ENCODE measurements around the gene SYK. TPM values are rescaled to one million over a fixed set of nuclear protein-coding genes. Genes with fewer than 3 reads are reported as not detected.
A peak's percentile ranks its signal among the peaks of the same experiment; 100 is the strongest.

SYK gene
- polyA plus RNA-seq, 3 donors = 51.1 to 186 (median 177) TPM

DNA sequence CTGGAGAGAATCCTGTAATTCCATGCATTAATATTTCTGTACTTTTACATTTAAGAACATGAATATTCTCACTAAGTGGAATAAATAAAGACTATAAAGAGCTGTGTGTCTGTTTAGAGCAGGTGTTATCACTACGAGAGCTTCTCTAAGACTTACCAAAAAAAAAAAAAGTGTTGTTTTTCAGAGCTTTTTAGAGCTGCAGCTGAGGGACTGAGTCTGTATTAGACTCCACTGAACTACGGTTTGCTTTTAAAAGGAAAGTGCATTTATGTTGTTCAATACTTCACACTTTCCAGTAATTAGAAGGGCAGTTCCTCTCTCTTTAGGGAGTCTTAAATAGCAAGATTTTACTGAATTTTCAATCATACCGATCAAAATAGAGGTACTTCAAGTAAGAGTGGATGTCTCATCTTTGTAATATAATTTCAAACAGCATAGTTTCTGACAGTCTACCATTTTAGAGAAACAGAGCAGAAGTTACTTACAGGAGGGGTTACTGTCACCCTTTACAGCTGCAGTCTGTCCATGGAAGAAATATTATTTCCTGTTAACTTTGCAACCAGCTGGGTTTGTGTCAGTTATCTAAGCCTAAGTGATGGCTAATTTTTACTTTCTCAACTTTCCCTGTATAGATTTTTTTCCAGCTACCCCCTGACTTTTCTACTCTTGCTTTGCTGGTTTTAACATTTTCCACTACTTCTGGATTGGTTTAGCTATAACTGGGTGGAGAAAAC lies 2.4 kb downstream of the SYK start:
- peaks cover 0 to 12% of the 10 kb centered on the region in 2 donors for H3K36me3 ChIP-seq (replicated peaks in 1 of 2; ENCODE audit: control insufficient read depth in 1 of 2, insufficient read depth in 2 of 2, low read length in 2 of 2)
- no peaks in the 10 kb centered on the region for H3K27me3 ChIP-seq (ENCODE audit: control insufficient read depth in 2 of 2, insufficient read depth in 2 of 2, low read length in 2 of 2)
- WGBS (ENCODE audit: insufficient coverage) = no CpG with 5 or more reads among the region's 3 CpGs
- H3K4me1 Mint-ChIP-seq = peaks cover 77% of the 10 kb centered on the region
- H3K79me2 ChIP-seq (ENCODE audit: insufficient read depth, low read length) = peaks cover 91% of the 10 kb centered on the region
- H3K4me1 ChIP-seq (ENCODE audit: control insufficient read depth in 1 of 2, insufficient read depth in 2 of 2, low read length in 2 of 2) = peaks cover 76 to 88% of the 10 kb centered on the region in 2 donors
- H4K20me1 ChIP-seq (ENCODE audit: insufficient read depth, low read length) = peaks cover 56% of the 10 kb centered on the region
- no peaks in the 10 kb centered on the region for H3K9me3 ChIP-seq (replicated peaks in 1 of 2; ENCODE audit: control insufficient read depth in 1 of 2, insufficient read depth in 1 of 2, low read length in 2 of 2)
- intact Hi-C loops (cut with micrococcal nuclease) = loop anchor here in 1 of 2 donors (5.0 to 10.0 kb wide), 2 partner anchors 33 to 621 kb away; partner anchors contain the start of gene NFIL3
- peak overlapping the region; percentile 41 for H3K9ac ChIP-seq (ENCODE audit: insufficient read depth, low read length, poor library complexity, severe bottlenecking)
- peak overlapping the region; percentile 77 for H3K4me2 ChIP-seq (replicated peaks; ENCODE audit: extremely low read depth, low read length, poor library complexity, severe bottlenecking)
- TF ChIP-seq, protein P1, sequence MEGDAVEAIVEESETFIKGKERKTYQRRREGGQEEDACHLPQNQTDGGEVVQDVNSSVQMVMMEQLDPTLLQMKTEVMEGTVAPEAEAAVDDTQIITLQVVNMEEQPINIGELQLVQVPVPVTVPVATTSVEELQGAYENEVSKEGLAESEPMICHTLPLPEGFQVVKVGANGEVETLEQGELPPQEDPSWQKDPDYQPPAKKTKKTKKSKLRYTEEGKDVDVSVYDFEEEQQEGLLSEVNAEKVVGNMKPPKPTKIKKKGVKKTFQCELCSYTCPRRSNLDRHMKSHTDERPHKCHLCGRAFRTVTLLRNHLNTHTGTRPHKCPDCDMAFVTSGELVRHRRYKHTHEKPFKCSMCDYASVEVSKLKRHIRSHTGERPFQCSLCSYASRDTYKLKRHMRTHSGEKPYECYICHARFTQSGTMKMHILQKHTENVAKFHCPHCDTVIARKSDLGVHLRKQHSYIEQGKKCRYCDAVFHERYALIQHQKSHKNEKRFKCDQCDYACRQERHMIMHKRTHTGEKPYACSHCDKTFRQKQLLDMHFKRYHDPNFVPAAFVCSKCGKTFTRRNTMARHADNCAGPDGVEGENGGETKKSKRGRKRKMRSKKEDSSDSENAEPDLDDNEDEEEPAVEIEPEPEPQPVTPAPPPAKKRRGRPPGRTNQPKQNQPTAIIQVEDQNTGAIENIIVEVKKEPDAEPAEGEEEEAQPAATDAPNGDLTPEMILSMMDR (IDR thresholded peaks at IDR 0.05) = no peak
- H3K4me3 ChIP-seq (replicated peaks in 1 of 3; ENCODE audit: low read depth in 2 of 3, low read length in 3 of 3) = peak overlapping the region; percentile 78 to 98 (median 97)
- H2AFZ ChIP-seq (ENCODE audit: insufficient read depth, low read depth, low read length, poor library complexity, severe bottlenecking) = no peak overlapping the region
- peaks cover 0 to 3% (median 2%) of the 10 kb centered on the region in 3 donors for H3K27me3 Mint-ChIP-seq (ENCODE audit: low read depth in 3 of 3)
- H3K27ac Mint-ChIP-seq = peak overlapping the region; percentile 50 to 97 (median 92)
- H3K9me3 Mint-ChIP-seq = peaks cover 0 to 5% (median 0%) of the 10 kb centered on the region in 7 donors
- H3K27ac ChIP-seq (ENCODE audit: low read depth in 1 of 2, low read length in 2 of 2) = peak overlapping the region in 1 of 2 donors; percentile 99
- DNase-seq = peak in 1 of 3 donors; percentile 27
- peak overlapping the region; percentile 93 for H3K4me3 Mint-ChIP-seq
- peaks cover 29 to 32% of the 10 kb centered on the region in 2 donors for H3K36me3 Mint-ChIP-seq

DNA sequence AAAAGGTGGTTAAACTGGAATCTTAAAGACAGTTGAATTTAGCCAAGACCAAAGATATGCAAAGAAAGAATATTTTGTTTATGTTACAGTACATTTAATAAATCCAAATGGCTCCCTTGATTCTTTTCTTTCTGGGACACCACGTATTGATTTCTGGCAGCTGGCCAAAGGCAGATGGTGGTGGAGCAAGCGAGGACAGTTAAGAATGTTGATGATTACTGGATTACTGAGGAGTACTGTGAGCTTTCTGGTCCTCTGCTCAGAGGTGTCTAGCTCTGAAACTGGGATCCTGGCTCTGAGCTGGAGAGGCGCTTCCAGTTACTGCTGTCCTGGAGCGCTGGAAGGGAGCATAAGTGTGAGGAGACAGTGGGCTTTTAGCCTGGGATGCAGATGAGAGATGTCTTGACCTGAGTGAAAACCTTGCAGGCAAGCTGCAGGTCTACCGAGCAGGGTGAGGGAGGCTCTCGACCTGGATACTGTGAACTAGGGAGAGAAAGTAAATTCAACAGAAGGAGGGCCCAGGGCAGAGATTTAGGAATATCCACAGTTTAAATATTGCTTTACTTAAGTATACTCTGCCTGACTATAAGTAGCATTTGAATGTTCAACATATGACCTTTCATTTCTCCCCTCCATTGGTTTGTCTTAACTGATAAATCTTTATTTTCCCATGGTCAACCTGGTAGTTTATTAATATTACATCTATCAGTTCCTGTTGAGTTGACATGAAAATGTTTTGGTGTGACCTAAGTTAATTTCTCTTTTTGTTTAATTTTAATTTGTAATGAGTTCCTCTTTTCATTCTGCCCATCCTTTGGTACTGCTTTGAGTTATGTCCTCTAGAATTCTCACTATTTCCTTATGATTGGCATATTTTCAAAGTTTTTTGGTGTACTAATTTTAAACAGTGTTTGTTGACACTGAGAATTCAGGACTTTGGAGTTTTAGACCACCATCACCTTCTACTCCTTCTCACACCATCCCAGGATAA lies 3.7 kb downstream of the SYK start:
- Histone ChIP-seq H3K4me1 (ENCODE audit: control insufficient read depth in 1 of 2, insufficient read depth in 2 of 2, low read length in 2 of 2) (peaks cover 76 to 88% of the 10 kb centered on the region in 2 donors), H3K27ac (ENCODE audit: low read depth in 1 of 2, low read length in 2 of 2) (peak overlapping the region; percentile 64 to 99), H3K79me2 (ENCODE audit: insufficient read depth, low read length) (peaks cover 100% of the 10 kb centered on the region), H3K4me2 (replicated peaks; ENCODE audit: extremely low read depth, low read length, poor library complexity, severe bottlenecking) (peak overlapping the region; percentile 77), H3K4me3 (replicated peaks in 1 of 3; ENCODE audit: low read depth in 2 of 3, low read length in 3 of 3) (peak overlapping the region; percentile 13 to 97 (median 23)), H3K36me3 (replicated peaks in 1 of 2; ENCODE audit: control insufficient read depth in 1 of 2, insufficient read depth in 2 of 2, low read length in 2 of 2) (peaks cover 9 to 24% of the 10 kb centered on the region in 2 donors), H3K9me3 (replicated peaks in 1 of 2; ENCODE audit: control insufficient read depth in 1 of 2, insufficient read depth in 1 of 2, low read length in 2 of 2) (no peaks in the 10 kb centered on the region), H3K9ac (ENCODE audit: insufficient read depth, low read length, poor library complexity, severe bottlenecking) (peak overlapping the region; percentile 5), H4K20me1 (ENCODE audit: insufficient read depth, low read length) (peaks cover 69% of the 10 kb centered on the region), H3K27me3 (ENCODE audit: control insufficient read depth in 2 of 2, insufficient read depth in 2 of 2, low read length in 2 of 2) (no peaks in the 10 kb centered on the region), H2AFZ (ENCODE audit: insufficient read depth, low read depth, low read length, poor library complexity, severe bottlenecking) (no peak overlapping the region)
- peaks cover 0 to 3% (median 2%) of the 10 kb centered on the region in 3 donors for H3K27me3 Mint-ChIP-seq (ENCODE audit: low read depth in 3 of 3)
- H3K9me3 Mint-ChIP-seq = peaks cover 0 to 2% (median 0%) of the 10 kb centered on the region in 7 donors
- TF ChIP-seq, protein P1 (IDR thresholded peaks at IDR 0.05) = no peak
- H3K4me3 Mint-ChIP-seq = peak overlapping the region; percentile 93
- peaks cover 78% of the 10 kb centered on the region for H3K4me1 Mint-ChIP-seq
- H3K27ac Mint-ChIP-seq = peak overlapping the region; percentile 47 to 97 (median 92)
- peak in 1 of 3 donors; percentile 24 for DNase-seq
- WGBS (ENCODE audit: insufficient coverage) = 46% methylated on average over 4 of the region's 6 CpGs
- intact Hi-C loops (cut with micrococcal nuclease) = loop anchor here in 1 of 2 donors (5.0 to 10.0 kb wide), 2 partner anchors 33 to 620 kb away; partner anchors contain the start of gene NFIL3
- peaks cover 42 to 45% of the 10 kb centered on the region in 2 donors for H3K36me3 Mint-ChIP-seq

Measured in CD14-positive monocyte (primary cell).